ENCODE measurements around the gene F12.

The F12 gene

GRCh38 chr5:177444106-177445051 lies 35.0 kb upstream of the F12 start:
- H3K36me3 ChIP-seq (ENCODE audit: insufficient read depth, low read length): peaks cover 28% of the 10 kb centered on the region
- H4K20me1 ChIP-seq (ENCODE audit: insufficient read depth, low read length): peaks cover 56% of the 10 kb centered on the region
- no peak overlapping the region for H2AFZ ChIP-seq (ENCODE audit: low read depth, low read length)
- no peak overlapping the region for H3K27ac ChIP-seq (ENCODE audit: low read length)
- no peak overlapping the region for H3K4me2 ChIP-seq (ENCODE audit: insufficient read depth, low read length)
- no peaks in the 10 kb centered on the region for H3K79me2 ChIP-seq (ENCODE audit: insufficient read depth, low read length)
- TF ChIP-seq EZH2 (IDR thresholded peaks at IDR 0.05; ENCODE audit: borderline replicate concordance, low read depth, low read length, severe bottlenecking): no peak
- TF ChIP-seq CTCF (IDR thresholded peaks at IDR 0.05; ENCODE audit: borderline replicate concordance, extremely low read depth, low read length, poor library complexity, severe bottlenecking): no peak
- no peaks in the 10 kb centered on the region for H3K9me3 ChIP-seq (ENCODE audit: insufficient read depth, low read length, severe bottlenecking)
- H3K4me1 ChIP-seq (ENCODE audit: insufficient read depth, low read length): peaks cover 23% of the 10 kb centered on the region
- peaks cover 43% of the 10 kb centered on the region for H3K27me3 ChIP-seq (ENCODE audit: insufficient read depth, low read length, poor library complexity)
- no peak for DNase-seq
- no peak overlapping the region for H3K4me3 ChIP-seq (ENCODE audit: low read depth in 1 of 2, low read length in 2 of 2)
- ATAC-seq (ENCODE audit: insufficient read depth, low read depth): no peak
- no peak overlapping the region for H3K9ac ChIP-seq (ENCODE audit: low read depth, low read length)

GRCh38 chr5:177443144-177443983 lies 34.0 kb upstream of the F12 start:
- Histone ChIP-seq H3K9ac (ENCODE audit: low read depth, low read length) (no peak overlapping the region), H3K79me2 (ENCODE audit: insufficient read depth, low read length) (no peaks in the 10 kb centered on the region), H4K20me1 (ENCODE audit: insufficient read depth, low read length) (peaks cover 52% of the 10 kb centered on the region), H3K27ac (ENCODE audit: low read length) (no peak overlapping the region), H3K4me3 (ENCODE audit: low read depth in 1 of 2, low read length in 2 of 2) (no peak overlapping the region), H2AFZ (ENCODE audit: low read depth, low read length) (no peak overlapping the region), H3K4me1 (ENCODE audit: insufficient read depth, low read length) (peaks cover 23% of the 10 kb centered on the region), H3K27me3 (ENCODE audit: insufficient read depth, low read length, poor library complexity) (peaks cover 33% of the 10 kb centered on the region), H3K4me2 (ENCODE audit: insufficient read depth, low read length) (no peak overlapping the region), H3K9me3 (ENCODE audit: insufficient read depth, low read length, severe bottlenecking) (no peaks in the 10 kb centered on the region), H3K36me3 (ENCODE audit: insufficient read depth, low read length) (peaks cover 34% of the 10 kb centered on the region)
- no peak for TF ChIP-seq EZH2 (IDR thresholded peaks at IDR 0.05; ENCODE audit: borderline replicate concordance, low read depth, low read length, severe bottlenecking)
- TF ChIP-seq CTCF (IDR thresholded peaks at IDR 0.05; ENCODE audit: borderline replicate concordance, extremely low read depth, low read length, poor library complexity, severe bottlenecking): no peak
- DNase-seq (no peak), ATAC-seq (ENCODE audit: insufficient read depth, low read depth) (no peak)

- Histone ChIP-seq H3K36me3 (ENCODE audit: insufficient read depth, low read length) (peaks cover 44% of the 10 kb centered on the region), H3K4me2 (ENCODE audit: insufficient read depth, low read length) (no peak overlapping the region), H4K20me1 (ENCODE audit: insufficient read depth, low read length) (peaks cover 49% of the 10 kb centered on the region), H3K4me1 (ENCODE audit: insufficient read depth, low read length) (peaks cover 15% of the 10 kb centered on the region), H3K27me3 (ENCODE audit: insufficient read depth, low read length, poor library complexity) (peaks cover 24% of the 10 kb centered on the region), H3K79me2 (ENCODE audit: insufficient read depth, low read length) (no peaks in the 10 kb centered on the region), H3K9ac (ENCODE audit: low read depth, low read length) (no peak overlapping the region), H2AFZ (ENCODE audit: low read depth, low read length) (no peak overlapping the region), H3K9me3 (ENCODE audit: insufficient read depth, low read length, severe bottlenecking) (no peaks in the 10 kb centered on the region), H3K4me3 (ENCODE audit: low read depth in 1 of 2, low read length in 2 of 2) (no peak overlapping the region), H3K27ac (ENCODE audit: low read length) (no peak overlapping the region)
- TF ChIP-seq CTCF (IDR thresholded peaks at IDR 0.05; ENCODE audit: borderline replicate concordance, extremely low read depth, low read length, poor library complexity, severe bottlenecking) (no peak), EZH2 (IDR thresholded peaks at IDR 0.05; ENCODE audit: borderline replicate concordance, low read depth, low read length, severe bottlenecking) (no peak)
- no peak for DNase-seq
- no peak for ATAC-seq (ENCODE audit: insufficient read depth, low read depth)
These were observed 32.9 kb upstream of the F12 start for GRCh38 chr5:177442066-177442826.
